Thymus (tissue), 14 donors: ENCODE results near the gene FGFBP1. TPM values are rescaled to one million over a fixed set of nuclear protein-coding genes. Genes with fewer than 3 reads are reported as not detected.

Experiments
- DNase-seq, 9 donors: peaks; one replicate each; pipeline ENCODE4 v3.0.0-alpha.2; 2013; ENCODE audit warnings: low spot score in 9 of 9, low read depth in 6 of 9, missing footprints in 1 of 9
- H3K27ac ChIP-seq, 2 donors: one replicate each; pipeline ENCODE4 v1.5.1; 2013; ENCODE audit warnings: control low read depth in 1 of 2, low read depth in 1 of 2, low read length in 1 of 2, mild to moderate bottlenecking in 1 of 2, moderate library complexity in 1 of 2
- H3K27me3 ChIP-seq, 2 donors: one replicate each; pipeline ENCODE4 v1.5.1; 2013; ENCODE audit warnings: low read length in 1 of 2; ENCODE audit not compliant: control insufficient read depth in 2 of 2, insufficient read depth in 1 of 2
- H3K36me3 ChIP-seq, 2 donors: one replicate each; pipeline ENCODE4 v1.5.1; 2013; ENCODE audit warnings: low read length in 1 of 2, mild to moderate bottlenecking in 1 of 2, moderate library complexity in 1 of 2; ENCODE audit not compliant: control insufficient read depth in 2 of 2, insufficient read depth in 2 of 2
- H3K4me1 ChIP-seq, 2 donors: one replicate each; pipeline ENCODE4 v1.5.1; 2013; ENCODE audit warnings: low read length in 2 of 2; ENCODE audit not compliant: control insufficient read depth in 2 of 2, insufficient read depth in 2 of 2
- H3K4me3 ChIP-seq, 2 donors: one replicate each; pipeline ENCODE4 v1.5.1; 2013; ENCODE audit warnings: low read length in 2 of 2, control low read depth in 1 of 2, mild to moderate bottlenecking in 1 of 2
- H3K9me3 ChIP-seq, 2 donors: one replicate each; pipeline ENCODE4 v1.5.1; 2013; ENCODE audit warnings: low read length in 1 of 2, mild to moderate bottlenecking in 1 of 2; ENCODE audit not compliant: control insufficient read depth in 2 of 2, insufficient read depth in 1 of 2
- WGBS: extraction: QIAGEN DNeasy Blood & Tissue Kit; methylation state at CpG from one replicate; pipeline ENCODE4 v1.1.7; 2013; 5-methylcytosine and 5-hydroxymethylcytosine counted together
- long read RNA-seq, 10 donors: transcript quantifications; one replicate each; lab custom pipeline, GENCODE V29; 2026
- polyA plus RNA-seq: library from polyadenylated mRNA; stranded (reverse); fragments of 200-250 nt; gene quantifications from one replicate; pipeline ENCODE4 v1.2.3, GENCODE V29; 2013
- total RNA-seq: library from RNA; stranded (reverse); fragments of 120-200 nt; gene quantifications from one replicate; pipeline ENCODE4 v1.2.4, GENCODE V29; 2013
- donor health status: healthy.

Gene FGFBP1
- total RNA-seq (0.52 TPM), polyA plus RNA-seq (0.57 TPM)
- long read RNA-seq, donor 1, result 0 reads
- long read RNA-seq, donor 2, result 0 reads
- long read RNA-seq, donor 3, result 0 reads
- long read RNA-seq, donor 4, result 0 reads
- long read RNA-seq, donor 5, result 0 reads
- long read RNA-seq, donor 6, result 0 reads
- long read RNA-seq, donor 7, result 0 reads
- long read RNA-seq, donor 8, result 0 reads
- long read RNA-seq, donor 9, result 0 reads
- long read RNA-seq, donor 10, result 0 reads

- peaks cover 0 to 3% of the 10 kb centered on the region in 2 donors for H3K27me3 ChIP-seq
- H3K36me3 ChIP-seq, result no peaks in the 10 kb centered on the region
- 67% methylated on average over 4 of the region's 4 CpGs for WGBS
- H3K4me3 ChIP-seq, result no peak within 1 kb of the TSS
- DNase-seq, result no peak
- H3K9me3 ChIP-seq, result no peaks in the 10 kb centered on the region
- no peaks in the 10 kb centered on the region for H3K4me1 ChIP-seq
- no peak within 1 kb of the TSS for H3K27ac ChIP-seq
Observed at GRCh38 chr4:15938640-15939039, at the start of gene FGFBP1. TSS of gene FGFBP1 (minus strand) at chr4:15938740. CDS start at chr4:15936632, 2,108 bp downstream.

- H3K9me3 ChIP-seq, result no peaks in the 10 kb centered on the region
- WGBS, result 38% methylated on average over 1 of the region's 1 CpG
- H3K4me3 ChIP-seq, result no peak overlapping the region
- no peak for DNase-seq
- H3K4me1 ChIP-seq, result peaks cover 3 to 5% of the 10 kb centered on the region in 2 donors
- no peaks in the 10 kb centered on the region for H3K36me3 ChIP-seq
- no peak overlapping the region for H3K27ac ChIP-seq
- no peaks in the 10 kb centered on the region for H3K27me3 ChIP-seq
Observed at GRCh38 chr4:15988222-15988621, 49.7 kb upstream of the FGFBP1 start.

- no peaks in the 10 kb centered on the region for H3K9me3 ChIP-seq
- no peaks in the 10 kb centered on the region for H3K36me3 ChIP-seq
- no peaks in the 10 kb centered on the region for H3K27me3 ChIP-seq
- no peak for DNase-seq
- no peak overlapping the region for H3K4me3 ChIP-seq
- peaks cover 3 to 5% of the 10 kb centered on the region in 2 donors for H3K4me1 ChIP-seq
- H3K27ac ChIP-seq, result no peak overlapping the region
- 88% methylated on average over 5 of the region's 5 CpGs for WGBS
Observed at GRCh38 chr4:15986907-15987306, 48.4 kb upstream of the FGFBP1 start.

- H3K9me3 ChIP-seq, result no peaks in the 10 kb centered on the region
- H3K4me1 ChIP-seq, result peaks cover 0 to 5% of the 10 kb centered on the region in 2 donors
- no peaks in the 10 kb centered on the region for H3K27me3 ChIP-seq
- no peak for DNase-seq
- H3K36me3 ChIP-seq, result no peaks in the 10 kb centered on the region
- no peak overlapping the region for H3K27ac ChIP-seq
- WGBS, result 98% methylated on average over 2 of the region's 2 CpGs
- H3K4me3 ChIP-seq, result no peak overlapping the region
Observed at GRCh38 chr4:15983610-15984009, 45.1 kb upstream of the FGFBP1 start.

- Histone ChIP-seq H3K27me3 (no peaks in the 10 kb centered on the region), H3K9me3 (no peaks in the 10 kb centered on the region), H3K27ac (no peak overlapping the region), H3K4me3 (no peak overlapping the region), H3K36me3 (no peaks in the 10 kb centered on the region), H3K4me1 (no peaks in the 10 kb centered on the region)
- no peak for DNase-seq
- 94% methylated on average over 8 of the region's 8 CpGs for WGBS
Observed at GRCh38 chr4:15982842-15983524, 44.4 kb upstream of the FGFBP1 start.

- DNase-seq, result no peak
- no peaks in the 10 kb centered on the region for H3K36me3 ChIP-seq
Observed at GRCh38 chr4:15976456-15977447, 38.2 kb upstream of the FGFBP1 start.

GRCh38 chr4:15971068-15971801 is 32.7 kb upstream of the FGFBP1 start:
- H3K9me3 ChIP-seq, result no peaks in the 10 kb centered on the region
- no peaks in the 10 kb centered on the region for H3K36me3 ChIP-seq

More at GRCh38 chr4:15976456-15977447, 38.2 kb upstream of the FGFBP1 start:
- Histone ChIP-seq H3K27ac (no peak overlapping the region), H3K4me3 (no peak overlapping the region), H3K9me3 (no peaks in the 10 kb centered on the region), H3K27me3 (no peaks in the 10 kb centered on the region), H3K4me1 (no peaks in the 10 kb centered on the region)
- 96% methylated on average over 7 of the region's 7 CpGs for WGBS

GRCh38 chr4:15968551-15969300 is 30.2 kb upstream of the FGFBP1 start:
- Histone ChIP-seq H3K27ac (no peak overlapping the region), H3K4me1 (peaks cover under 1 to 5% of the 10 kb centered on the region in 2 donors), H3K36me3 (no peaks in the 10 kb centered on the region), H3K9me3 (no peaks in the 10 kb centered on the region), H3K27me3 (no peaks in the 10 kb centered on the region), H3K4me3 (no peak overlapping the region)
- 88% methylated on average over 11 of the region's 11 CpGs for WGBS
- no peak for DNase-seq

More at GRCh38 chr4:15971068-15971801, 32.7 kb upstream of the FGFBP1 start:
- DNase-seq, result no peak
- WGBS, result 97% methylated on average over 9 of the region's 9 CpGs
- Histone ChIP-seq H3K4me1 (no peaks in the 10 kb centered on the region), H3K27me3 (no peaks in the 10 kb centered on the region), H3K4me3 (no peak overlapping the region), H3K27ac (no peak overlapping the region)
